Measurements from ENCODE around the gene WDR43.

DNA sequence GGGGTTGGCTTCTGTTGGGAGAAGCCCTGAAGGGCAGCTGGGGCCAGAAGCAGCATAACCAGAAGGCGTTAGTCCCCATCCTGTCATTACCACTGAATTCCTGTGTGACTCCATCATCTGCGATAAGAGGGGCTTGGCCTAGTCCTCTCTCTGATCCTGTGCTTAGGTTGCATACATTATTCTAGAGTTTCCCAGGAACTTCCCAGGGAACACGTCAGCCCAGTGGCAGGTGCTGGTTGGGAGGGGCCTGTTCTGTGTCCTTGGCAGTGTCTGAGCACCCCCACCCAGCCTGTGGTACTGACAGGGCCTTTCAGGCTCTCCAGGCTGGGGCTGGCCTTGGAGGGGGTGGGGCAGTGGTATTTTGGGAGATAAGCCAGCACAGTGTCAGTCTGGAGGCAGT is 82.1 kb downstream of the WDR43 start:
- TF ChIP-seq, protein P1, sequence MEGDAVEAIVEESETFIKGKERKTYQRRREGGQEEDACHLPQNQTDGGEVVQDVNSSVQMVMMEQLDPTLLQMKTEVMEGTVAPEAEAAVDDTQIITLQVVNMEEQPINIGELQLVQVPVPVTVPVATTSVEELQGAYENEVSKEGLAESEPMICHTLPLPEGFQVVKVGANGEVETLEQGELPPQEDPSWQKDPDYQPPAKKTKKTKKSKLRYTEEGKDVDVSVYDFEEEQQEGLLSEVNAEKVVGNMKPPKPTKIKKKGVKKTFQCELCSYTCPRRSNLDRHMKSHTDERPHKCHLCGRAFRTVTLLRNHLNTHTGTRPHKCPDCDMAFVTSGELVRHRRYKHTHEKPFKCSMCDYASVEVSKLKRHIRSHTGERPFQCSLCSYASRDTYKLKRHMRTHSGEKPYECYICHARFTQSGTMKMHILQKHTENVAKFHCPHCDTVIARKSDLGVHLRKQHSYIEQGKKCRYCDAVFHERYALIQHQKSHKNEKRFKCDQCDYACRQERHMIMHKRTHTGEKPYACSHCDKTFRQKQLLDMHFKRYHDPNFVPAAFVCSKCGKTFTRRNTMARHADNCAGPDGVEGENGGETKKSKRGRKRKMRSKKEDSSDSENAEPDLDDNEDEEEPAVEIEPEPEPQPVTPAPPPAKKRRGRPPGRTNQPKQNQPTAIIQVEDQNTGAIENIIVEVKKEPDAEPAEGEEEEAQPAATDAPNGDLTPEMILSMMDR (IDR thresholded peaks at IDR 0.05), result no peak
- no peak for TF ChIP-seq POLR2A (IDR thresholded peaks at IDR 0.05)

Data from sigmoid colon (tissue), 3 donors.